Coronary artery (tissue), 2 donors: ENCODE measurements around the gene GRK6.

ENCODE experiments used
- DNase-seq: peaks from one replicate; pipeline ENCODE4 v3.0.0-alpha.2; 2017; ENCODE audit warnings: low spot score
- H3K27ac ChIP-seq, 2 donors: fragments of 200-600 bp; sonication (generic); one replicate each; pipeline ENCODE4 v1.5.1; 2016 to 2019
- H3K4me3 ChIP-seq: fragments of 200-600 bp; sonication (generic); 2 replicates; pipeline ENCODE4 v1.5.1; 2016; ENCODE audit warnings: mild to moderate bottlenecking, moderate library complexity
- TF ChIP-seq, protein P1 (sequence below): fragments of 200-600 bp; sonication (generic); IDR thresholded peaks from one replicate; pipeline ENCODE4 v1.5.1; 2019; ENCODE audit warnings: antibody characterized with exemption

The GRK6 gene

DNA sequence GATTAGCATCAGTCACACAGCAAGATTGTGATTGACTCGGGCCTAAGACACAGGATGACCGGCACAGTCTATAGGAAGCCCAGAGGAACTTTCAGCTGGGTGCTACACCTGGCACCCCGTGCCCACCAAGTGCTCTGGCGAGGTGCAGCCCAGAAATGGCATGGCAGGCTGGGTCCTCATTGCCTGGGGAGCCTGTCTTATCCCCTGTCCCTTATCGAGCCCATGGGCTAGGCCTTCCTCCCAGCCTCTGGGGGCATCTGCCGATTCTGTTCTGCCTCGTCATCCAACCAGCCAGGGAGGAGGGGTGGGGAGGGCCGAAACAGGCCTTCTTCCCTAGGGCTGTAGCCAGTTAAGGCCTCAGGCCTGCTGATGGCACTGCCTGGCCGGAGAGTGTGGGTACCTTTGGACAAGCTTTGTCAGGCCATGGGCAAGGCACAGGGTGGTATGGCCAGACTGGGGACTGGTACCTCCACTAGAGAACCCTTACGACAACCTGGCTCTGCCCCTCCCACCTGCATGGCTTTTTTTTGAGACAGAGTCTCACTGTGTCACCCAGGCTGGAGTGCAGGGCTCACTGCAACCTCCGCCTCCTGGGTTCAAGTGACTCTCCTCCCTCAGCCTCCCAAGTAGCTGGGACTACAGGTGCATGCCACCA lies 1.6 kb downstream of the GRK6 start:
- TF ChIP-seq, protein P1, sequence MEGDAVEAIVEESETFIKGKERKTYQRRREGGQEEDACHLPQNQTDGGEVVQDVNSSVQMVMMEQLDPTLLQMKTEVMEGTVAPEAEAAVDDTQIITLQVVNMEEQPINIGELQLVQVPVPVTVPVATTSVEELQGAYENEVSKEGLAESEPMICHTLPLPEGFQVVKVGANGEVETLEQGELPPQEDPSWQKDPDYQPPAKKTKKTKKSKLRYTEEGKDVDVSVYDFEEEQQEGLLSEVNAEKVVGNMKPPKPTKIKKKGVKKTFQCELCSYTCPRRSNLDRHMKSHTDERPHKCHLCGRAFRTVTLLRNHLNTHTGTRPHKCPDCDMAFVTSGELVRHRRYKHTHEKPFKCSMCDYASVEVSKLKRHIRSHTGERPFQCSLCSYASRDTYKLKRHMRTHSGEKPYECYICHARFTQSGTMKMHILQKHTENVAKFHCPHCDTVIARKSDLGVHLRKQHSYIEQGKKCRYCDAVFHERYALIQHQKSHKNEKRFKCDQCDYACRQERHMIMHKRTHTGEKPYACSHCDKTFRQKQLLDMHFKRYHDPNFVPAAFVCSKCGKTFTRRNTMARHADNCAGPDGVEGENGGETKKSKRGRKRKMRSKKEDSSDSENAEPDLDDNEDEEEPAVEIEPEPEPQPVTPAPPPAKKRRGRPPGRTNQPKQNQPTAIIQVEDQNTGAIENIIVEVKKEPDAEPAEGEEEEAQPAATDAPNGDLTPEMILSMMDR, result no peak
- Histone ChIP-seq H3K4me3 (peak overlapping the region; percentile 97), H3K27ac (peak overlapping the region; percentile 37 to 85)
- DNase-seq, result peak; percentile 73

DNA sequence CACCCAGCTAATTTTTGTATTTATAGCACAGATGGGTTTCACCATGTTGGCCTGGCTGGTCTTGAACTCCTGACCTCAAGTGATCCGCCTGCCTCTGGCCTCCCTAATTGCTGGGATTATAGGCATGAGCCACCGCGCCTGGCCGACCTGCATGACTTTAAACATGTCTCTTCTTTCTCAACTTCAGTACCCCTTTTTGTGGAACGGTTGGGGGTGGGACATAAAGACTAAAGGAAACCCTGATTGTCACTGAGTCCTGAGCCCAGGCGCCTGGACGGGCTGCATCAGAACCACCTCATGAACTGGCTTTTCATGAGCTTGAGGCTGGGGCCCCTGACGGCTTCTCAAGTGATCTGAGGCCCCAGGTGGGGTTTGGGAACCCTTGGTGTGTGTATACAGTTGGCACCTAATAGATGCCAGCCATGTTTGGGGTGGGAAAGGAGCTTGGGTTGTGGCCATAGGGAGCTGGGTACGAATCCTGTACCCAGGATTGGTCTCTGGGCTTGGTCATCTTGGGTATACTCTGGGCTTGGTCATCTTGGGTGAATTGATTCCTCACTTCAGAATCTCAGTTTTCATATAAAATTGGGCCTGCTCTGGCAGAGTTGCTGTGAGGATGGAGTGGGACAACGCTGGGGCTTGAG lies 2.2 kb downstream of the GRK6 start:
- H3K4me3 ChIP-seq, result peak overlapping the region; percentile 97
- no peak for DNase-seq
- H3K27ac ChIP-seq, result peak overlapping the region in 1 of 2 donors; percentile 56
- TF ChIP-seq, protein P1, result no peak

DNA sequence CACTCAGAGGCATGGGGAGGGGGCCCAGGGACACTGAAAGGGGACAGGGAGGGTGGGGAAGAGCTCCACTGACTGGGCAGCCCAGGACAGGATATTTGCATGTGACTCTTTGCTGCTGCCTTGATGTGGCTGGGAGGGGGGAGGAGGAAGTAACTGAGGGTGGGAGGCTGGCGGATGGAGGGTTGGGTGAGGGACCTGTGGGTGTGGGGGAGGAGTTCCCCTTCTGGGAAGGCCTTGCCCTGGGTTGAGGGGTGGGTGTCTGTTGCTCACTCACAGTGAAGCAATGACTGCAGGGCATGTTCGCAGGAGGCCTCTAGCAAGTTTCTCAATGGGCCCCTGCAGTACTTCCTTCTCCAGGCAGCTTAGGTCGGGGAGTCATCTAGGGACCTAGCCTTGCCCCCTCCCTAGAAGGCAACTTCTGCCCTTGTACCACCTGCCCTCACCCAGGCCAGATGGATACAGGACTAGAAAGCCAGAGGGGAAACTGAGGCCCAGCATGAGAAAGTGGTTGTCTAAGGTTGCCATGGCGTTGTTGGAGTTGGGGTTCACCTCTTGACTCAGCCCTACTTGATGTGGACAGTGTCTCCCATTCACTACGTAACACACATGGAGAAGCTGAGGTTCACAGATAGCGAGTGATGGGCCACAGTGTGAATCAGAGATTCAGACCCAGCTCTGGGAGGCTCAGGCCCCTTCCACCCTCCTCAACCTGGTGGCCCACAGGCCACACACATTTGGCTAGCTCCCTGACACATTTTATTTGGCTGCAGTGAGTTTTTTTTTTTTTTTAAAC lies 3.0 kb downstream of the GRK6 start:
- Histone ChIP-seq H3K4me3 (no peak overlapping the region), H3K27ac (peak overlapping the region in 1 of 2 donors; percentile 56)
- TF ChIP-seq, protein P1, result no peak
- DNase-seq, result no peak

DNA sequence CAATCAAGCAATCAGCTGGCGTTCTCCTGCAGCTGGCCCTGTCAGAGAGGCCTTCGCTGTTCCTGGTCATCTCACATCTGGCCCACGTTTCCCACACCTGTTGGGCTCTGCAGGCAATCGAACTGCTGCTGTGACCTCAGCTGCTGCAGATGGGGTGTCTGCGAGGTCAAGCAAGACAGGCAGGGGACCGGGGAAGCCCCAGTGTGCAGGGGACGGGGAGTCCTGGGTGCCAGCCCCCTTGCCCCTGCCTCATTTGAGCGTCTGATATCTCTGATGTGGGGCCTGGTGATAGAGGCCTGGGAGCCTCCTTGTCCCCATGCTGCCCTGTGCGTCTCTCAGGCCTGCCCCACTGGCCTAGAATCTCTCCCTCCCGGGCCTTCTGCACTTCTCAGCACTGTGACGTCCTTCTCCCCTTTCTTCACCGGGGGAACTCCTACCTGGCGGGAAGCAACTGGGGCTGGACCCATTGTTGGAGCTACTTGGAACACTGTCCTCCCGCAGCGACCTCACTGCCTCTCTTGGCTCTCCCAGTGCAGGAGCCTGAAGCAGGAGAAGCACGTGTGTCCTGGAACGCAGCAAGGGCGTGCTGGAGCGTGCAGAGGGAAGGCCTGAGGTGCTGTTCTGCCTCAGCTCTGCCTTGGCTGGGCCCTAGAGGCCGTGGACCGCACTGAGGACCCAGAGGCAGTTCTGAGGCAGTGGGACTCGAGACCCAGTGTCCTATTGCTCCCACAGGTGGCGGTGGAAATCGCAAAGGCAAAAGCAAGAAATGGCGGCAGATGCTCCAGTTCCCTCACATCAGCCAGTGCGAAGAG lies 3.9 kb downstream of the GRK6 start:
- TF ChIP-seq, protein P1, result no peak
- Histone ChIP-seq H3K27ac (no peak overlapping the region), H3K4me3 (no peak overlapping the region)
- no peak for DNase-seq

DNA sequence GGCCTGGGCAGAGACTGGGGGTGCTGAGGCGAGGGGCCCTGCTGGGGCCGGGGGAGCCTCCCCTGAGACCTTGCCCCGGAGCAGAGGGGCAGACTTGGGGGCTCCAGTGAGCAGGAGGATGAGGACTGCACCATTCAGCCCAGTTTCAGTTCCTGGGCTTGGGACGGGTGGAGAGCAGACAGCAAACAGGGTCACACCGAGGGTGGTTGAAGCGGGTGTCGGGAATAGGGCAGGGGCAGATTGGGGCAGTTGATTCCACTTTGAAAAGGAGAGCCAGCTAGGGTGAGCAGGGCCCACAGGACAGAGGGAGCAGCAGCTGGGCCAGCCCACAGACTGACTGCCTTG lies 4.5 kb downstream of the GRK6 start:
- Histone ChIP-seq H3K27ac (no peak overlapping the region), H3K4me3 (no peak overlapping the region)
- peak; percentile 73 for DNase-seq
- TF ChIP-seq, protein P1, result no peak

DNA sequence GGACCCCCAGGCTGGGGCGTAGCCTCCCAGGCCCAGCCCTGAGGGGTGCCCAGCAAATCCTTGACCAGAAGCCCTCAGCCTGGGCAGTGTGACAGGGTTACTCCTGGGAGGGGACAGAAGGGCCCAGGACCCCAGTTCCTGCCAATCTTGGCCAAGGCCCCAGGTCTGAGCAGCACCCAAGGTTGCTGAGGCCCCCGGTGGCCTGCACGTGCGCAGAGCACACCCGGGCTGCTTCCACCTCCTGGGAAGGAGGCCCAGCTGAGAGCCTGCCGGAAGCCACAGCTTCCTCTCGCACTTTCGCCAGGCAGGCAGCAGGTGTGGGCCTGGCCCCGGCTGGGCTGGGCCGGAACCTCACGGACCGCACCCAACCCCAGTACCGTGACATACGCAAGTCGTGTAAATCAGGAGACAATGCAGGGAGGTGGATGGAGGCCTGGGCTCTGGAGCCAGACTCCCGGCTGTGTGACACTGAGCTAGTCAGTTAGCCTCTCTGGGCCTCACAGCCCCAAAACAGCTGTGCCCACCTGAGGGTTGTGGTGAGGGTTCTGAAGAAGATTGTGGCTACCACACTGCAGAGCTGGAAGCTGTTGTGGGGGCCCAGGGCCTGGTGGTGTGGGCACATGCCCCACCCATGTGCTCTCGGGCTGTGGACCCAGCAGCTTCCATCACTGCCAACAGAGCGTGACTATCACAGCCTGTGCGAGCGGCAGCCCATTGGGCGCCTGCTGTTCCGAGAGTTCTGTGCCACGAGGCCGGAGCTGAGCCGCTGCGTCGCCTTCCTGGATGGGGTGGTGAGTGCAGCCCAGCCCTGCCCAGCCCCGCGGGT lies 5.1 kb downstream of the GRK6 start:
- peak; percentile 74 for DNase-seq
- TF ChIP-seq, protein P1, result no peak

More for the DNA sequence above, 5.1 kb downstream of the GRK6 start:
- Histone ChIP-seq H3K27ac (no peak overlapping the region), H3K4me3 (no peak overlapping the region)
